ELR (cell line): ENCODE measurements around the gene F11R.
"Not testable (repeated sequence)": the region's sequence is repeated elsewhere in the genome, so short reads cannot be mapped to it uniquely, and the experiment has no call there.

Experiments
- DNase-seq: peaks from one replicate; pipeline ENCODE4 v3.0.0-alpha.2; 2015; ENCODE audit warnings: low read depth

The F11R gene

GRCh38 chr1:161013131-161013487 is 7.8 kb downstream of the F11R start:
- peak; percentile 88 for DNase-seq

GRCh38 chr1:161012420-161012819 is 8.5 kb downstream of the F11R start:
- DNase-seq, result no peak

- no peak for DNase-seq
Measured at GRCh38 chr1:161009602-161010211, 11.2 kb downstream of the F11R start.

GRCh38 chr1:161008869-161009510 is 12.0 kb downstream of the F11R start:
- DNase-seq, result no peak

GRCh38 chr1:161007369-161007768 is 13.6 kb downstream of the F11R start:
- no peak for DNase-seq

GRCh38 chr1:161006563-161006962 is 14.4 kb downstream of the F11R start:
- DNase-seq, result no peak

- no peak for DNase-seq
Measured at GRCh38 chr1:161001525-161001924, 19.4 kb downstream of the F11R start.

- DNase-seq, result no peak
Measured at GRCh38 chr1:161000736-161001480, 20.0 kb downstream of the F11R start.

- no peak for DNase-seq
Measured at GRCh38 chr1:160999376-160999775, 21.6 kb downstream of the F11R start.

- peak; percentile 78 for DNase-seq
Measured at GRCh38 chr1:160997323-160998038, 23.5 kb downstream of the F11R start.

- peak; percentile 94 for DNase-seq
Measured at GRCh38 chr1:160996178-160996577, 24.8 kb downstream of the F11R start.

- DNase-seq, result peak; percentile 75
Measured at GRCh38 chr1:160993544-160994193, 27.3 kb downstream of the F11R start.

GRCh38 chr1:160992036-160992435 is 28.9 kb downstream of the F11R start:
- DNase-seq, result not testable (repeated sequence)

GRCh38 chr1:160987359-160988050 is 33.4 kb downstream of the F11R start:
- DNase-seq, result no peak

GRCh38 chr1:160985723-160986122 is 35.2 kb downstream of the F11R start:
- DNase-seq, result no peak

- no peak for DNase-seq
Measured at GRCh38 chr1:160981584-160982411, 39.2 kb downstream of the F11R start.

GRCh38 chr1:160979286-160979685 is 41.7 kb downstream of the F11R start:
- DNase-seq, result no peak

GRCh38 chr1:160978510-160978927 is 42.4 kb downstream of the F11R start:
- no peak for DNase-seq

GRCh38 chr1:160975026-160975425 is 45.9 kb downstream of the F11R start:
- DNase-seq, result no peak

GRCh38 chr1:160973491-160973890 is 47.5 kb downstream of the F11R start:
- DNase-seq, result no peak

- no peak for DNase-seq
Measured at GRCh38 chr1:160972939-160973338, 48.0 kb downstream of the F11R start.
